C4-2B (cell line): ENCODE results near the gene TSPAN9.

Experiments
- ZFX ChIP-seq: fragments of 450-650 bp; IDR thresholded peaks from 2 replicates; pipeline ENCODE4 v1.6.1; 2017
- TF ChIP-seq, protein P1 (sequence below): fragments of 450-650 bp; conservative IDR thresholded peaks from 2 replicates; pipeline ENCODE4 v1.5.1; 2017; ENCODE audit warnings: mild to moderate bottlenecking

DNA sequence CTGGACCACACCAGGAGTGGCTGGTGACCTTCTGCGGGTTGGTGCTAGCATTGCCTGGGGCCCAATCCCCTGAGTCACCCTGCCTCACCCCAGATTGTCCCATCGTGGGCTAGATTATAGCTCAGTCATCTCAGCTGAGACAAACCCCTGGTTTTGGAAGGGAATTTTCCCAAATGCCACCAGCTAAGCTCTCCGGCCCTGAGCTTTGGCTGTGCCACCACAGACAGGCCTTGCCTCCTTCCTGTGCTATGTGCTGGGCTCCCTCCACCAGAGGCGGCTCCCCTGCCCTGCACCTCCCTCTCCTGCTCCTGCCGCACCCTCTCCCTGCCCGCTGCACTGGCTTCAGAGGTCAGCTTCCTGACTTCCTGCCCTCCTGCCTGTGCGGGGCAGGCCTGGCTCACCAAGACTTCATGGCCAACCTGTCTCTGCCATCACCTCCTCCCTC, 196.3 kb downstream of the TSPAN9 start:
- TF ChIP-seq, protein P1, sequence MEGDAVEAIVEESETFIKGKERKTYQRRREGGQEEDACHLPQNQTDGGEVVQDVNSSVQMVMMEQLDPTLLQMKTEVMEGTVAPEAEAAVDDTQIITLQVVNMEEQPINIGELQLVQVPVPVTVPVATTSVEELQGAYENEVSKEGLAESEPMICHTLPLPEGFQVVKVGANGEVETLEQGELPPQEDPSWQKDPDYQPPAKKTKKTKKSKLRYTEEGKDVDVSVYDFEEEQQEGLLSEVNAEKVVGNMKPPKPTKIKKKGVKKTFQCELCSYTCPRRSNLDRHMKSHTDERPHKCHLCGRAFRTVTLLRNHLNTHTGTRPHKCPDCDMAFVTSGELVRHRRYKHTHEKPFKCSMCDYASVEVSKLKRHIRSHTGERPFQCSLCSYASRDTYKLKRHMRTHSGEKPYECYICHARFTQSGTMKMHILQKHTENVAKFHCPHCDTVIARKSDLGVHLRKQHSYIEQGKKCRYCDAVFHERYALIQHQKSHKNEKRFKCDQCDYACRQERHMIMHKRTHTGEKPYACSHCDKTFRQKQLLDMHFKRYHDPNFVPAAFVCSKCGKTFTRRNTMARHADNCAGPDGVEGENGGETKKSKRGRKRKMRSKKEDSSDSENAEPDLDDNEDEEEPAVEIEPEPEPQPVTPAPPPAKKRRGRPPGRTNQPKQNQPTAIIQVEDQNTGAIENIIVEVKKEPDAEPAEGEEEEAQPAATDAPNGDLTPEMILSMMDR, result no peak
- TF ChIP-seq ZFX, result no peak
